DMS153 (cell line): ENCODE measurements around the gene PIGB.
"Not testable (repeated sequence)": the region's sequence is repeated elsewhere in the genome, so short reads cannot be mapped to it uniquely, and the experiment has no call there.

Source experiments
- DNase-seq: peaks from one replicate; lab custom pipeline; 2025; lab: John Stamatoyannopoulos, UW

Gene PIGB

GRCh38 chr15:55381595-55381994 lies 62.6 kb downstream of the PIGB start:
- no peak for DNase-seq

GRCh38 chr15:55383687-55384086 lies 64.7 kb downstream of the PIGB start:
- no peak for DNase-seq

GRCh38 chr15:55387027-55387426 lies 68.0 kb downstream of the PIGB start:
- no peak for DNase-seq

GRCh38 chr15:55389264-55389607 lies 70.2 kb downstream of the PIGB start:
- no peak for DNase-seq

DNA sequence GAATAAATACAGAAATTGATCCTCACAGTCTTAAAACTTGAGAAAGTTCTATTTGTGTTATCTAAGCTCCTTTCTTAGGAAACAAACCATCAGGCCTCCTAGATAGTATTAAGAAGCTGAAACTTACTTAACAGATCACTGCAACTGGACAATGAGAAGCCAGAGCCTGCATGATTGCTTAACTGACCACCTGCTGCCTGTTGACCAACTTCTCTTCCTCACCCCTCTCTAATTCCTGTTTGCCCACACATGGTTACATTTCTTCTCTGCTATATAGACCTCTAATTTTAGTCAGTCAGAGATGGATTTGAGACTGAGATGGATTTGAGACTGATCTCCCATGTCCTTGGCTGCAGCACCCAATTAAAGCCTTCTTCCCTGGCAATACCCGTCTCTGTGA lies 75.7 kb downstream of the PIGB start:
- DNase-seq = no peak

- no peak for DNase-seq
These were observed 79.2 kb downstream of the PIGB start for GRCh38 chr15:55398243-55398642.

GRCh38 chr15:55400050-55400449 lies 81.0 kb downstream of the PIGB start:
- DNase-seq = not testable (repeated sequence)

DNA sequence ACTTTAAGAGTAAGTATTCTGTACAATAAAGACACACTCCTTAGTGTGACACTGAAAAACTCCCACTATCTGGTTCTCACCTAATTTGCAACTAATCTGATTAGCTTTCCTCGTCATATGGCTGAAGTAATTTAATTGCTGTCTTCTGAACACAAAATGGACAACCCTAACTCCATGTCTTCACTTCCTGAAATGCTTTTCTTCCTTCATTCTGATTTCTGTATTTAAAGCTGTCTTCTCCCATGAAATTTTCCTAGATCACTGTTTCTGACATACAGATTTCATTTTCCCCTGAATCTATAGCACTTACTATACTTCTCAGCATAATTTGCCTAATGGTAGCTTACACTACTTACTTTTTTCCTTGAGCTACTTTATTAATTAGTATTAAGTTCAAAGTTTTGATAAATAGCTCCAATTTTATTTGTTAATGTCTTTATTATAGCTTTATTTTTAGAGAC lies 82.8 kb downstream of the PIGB start:
- DNase-seq = no peak

GRCh38 chr15:55402707-55403106 lies 83.7 kb downstream of the PIGB start:
- no peak for DNase-seq

GRCh38 chr15:55403531-55403930 lies 84.5 kb downstream of the PIGB start:
- no peak for DNase-seq
